ENCODE measurements around the gene IGIP. TPM values are rescaled to one million over a fixed set of nuclear protein-coding genes. Genes with fewer than 3 reads are reported as not detected.

IGIP gene
- total RNA-seq, 1 experiment from 2014 or later: 1.7 TPM

- Mint-ChIP-seq H3K36me3 (no peaks in the 10 kb centered on the region), H3K4me3 (peak overlapping the region; percentile 86), H3K4me1 (peaks cover 63% of the 10 kb centered on the region), H3K27ac (no peak overlapping the region), H3K27me3 (ENCODE audit: low read depth) (peaks cover 64% of the 10 kb centered on the region), H3K9me3 (no peaks in the 10 kb centered on the region)
- CTCF ChIA-PET: interaction anchor here (0.8 to 4.5 kb wide), 6 partner anchors 11 to 244 kb away, joined by 3 to 58 read pairs (median 4); partner anchors contain the start of gene NRG2
- no peak for DNase-seq (ENCODE audit: low spot score)
- POLR2A ChIA-PET: interaction anchor here (1.0 kb wide), 1 partner anchor 31 kb away, joined by 3 read pairs; no protein-coding TSS in a partner anchor
- no peak for ATAC-seq
- no peak for TF ChIP-seq ZNF416 (CRISPR knock-in tag; IDR thresholded peaks at IDR 0.05)
- no peak for TF ChIP-seq RORB (CRISPR knock-in tag; IDR thresholded peaks at IDR 0.05)
- TF ChIP-seq HMGA2 (CRISPR knock-in tag; IDR thresholded peaks at IDR 0.05): no peak
- TF ChIP-seq ATF3 (CRISPR knock-in tag; conservative IDR thresholded peaks at IDR 0.05): no peak
- no peak for TF ChIP-seq CREB1 (CRISPR knock-in tag; IDR thresholded peaks at IDR 0.05)
- TF ChIP-seq, protein P1, sequence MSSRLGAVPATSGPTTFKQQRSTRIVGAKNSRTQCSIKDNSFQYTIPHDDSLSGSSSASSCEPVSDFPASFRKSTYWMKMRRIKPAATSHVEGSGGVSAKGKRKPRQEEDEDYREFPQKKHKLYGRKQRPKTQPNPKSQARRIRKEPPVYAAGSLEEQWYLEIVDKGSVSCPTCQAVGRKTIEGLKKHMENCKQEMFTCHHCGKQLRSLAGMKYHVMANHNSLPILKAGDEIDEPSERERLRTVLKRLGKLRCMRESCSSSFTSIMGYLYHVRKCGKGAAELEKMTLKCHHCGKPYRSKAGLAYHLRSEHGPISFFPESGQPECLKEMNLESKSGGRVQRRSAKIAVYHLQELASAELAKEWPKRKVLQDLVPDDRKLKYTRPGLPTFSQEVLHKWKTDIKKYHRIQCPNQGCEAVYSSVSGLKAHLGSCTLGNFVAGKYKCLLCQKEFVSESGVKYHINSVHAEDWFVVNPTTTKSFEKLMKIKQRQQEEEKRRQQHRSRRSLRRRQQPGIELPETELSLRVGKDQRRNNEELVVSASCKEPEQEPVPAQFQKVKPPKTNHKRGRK (CRISPR knock-in tag; IDR thresholded peaks at IDR 0.05; ENCODE audit: borderline replicate concordance): no peak
- TF ChIP-seq ZNF138 (CRISPR knock-in tag; conservative IDR thresholded peaks at IDR 0.05): no peak
- TF ChIP-seq ZNF317 (CRISPR knock-in tag; IDR thresholded peaks at IDR 0.05; ENCODE audit: borderline replicate concordance, low read depth): no peak
- TF ChIP-seq SP1 (CRISPR knock-in tag; conservative IDR thresholded peaks at IDR 0.05): no peak
Observed at GRCh38 chr5:140115186-140115500, 10.6 kb upstream of the IGIP start.

DNA sequence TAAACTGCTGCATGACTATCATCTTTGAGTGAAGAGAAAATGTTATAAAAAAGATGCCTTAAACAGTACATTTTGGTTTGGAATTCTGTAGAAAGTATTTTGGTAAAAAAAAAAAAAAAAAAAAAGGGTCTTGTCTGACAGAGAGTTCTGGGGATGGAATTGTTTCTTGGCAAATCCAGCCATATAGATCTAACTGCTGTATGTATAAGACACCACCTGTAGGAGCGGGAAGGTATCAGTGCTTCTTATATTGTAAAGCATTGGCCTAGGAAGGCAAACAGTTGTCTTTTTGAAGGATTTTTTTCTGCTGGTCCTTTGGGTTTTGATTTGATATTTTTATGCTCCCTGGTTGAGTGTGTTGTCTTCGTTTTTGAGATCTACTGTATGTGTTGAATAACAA, 9.0 kb upstream of the IGIP start:
- ATAC-seq: no peak
- Mint-ChIP-seq H3K27ac (no peak overlapping the region), H3K9me3 (no peaks in the 10 kb centered on the region), H3K36me3 (no peaks in the 10 kb centered on the region), H3K27me3 (ENCODE audit: low read depth) (peaks cover 48% of the 10 kb centered on the region), H3K4me3 (no peak overlapping the region; the same call in 1 of the 2 replicates), H3K4me1 (peaks cover 49% of the 10 kb centered on the region)
- ChIA-PET CTCF (interaction anchor here (7.1 kb wide), 1 partner anchor 29 kb away, joined by 73 read pairs; no protein-coding TSS in a partner anchor), POLR2A (no interaction called here)
- DNase-seq (ENCODE audit: low spot score): no peak
- TF ChIP-seq ZNF138 (CRISPR knock-in tag; conservative IDR thresholded peaks at IDR 0.05): no peak
- no peak for TF ChIP-seq MYBL2 (CRISPR knock-in tag; IDR thresholded peaks at IDR 0.05)
- no peak for TF ChIP-seq NR3C1 (CRISPR knock-in tag; conservative IDR thresholded peaks at IDR 0.05; ENCODE audit: low read depth)
- TF ChIP-seq NFE2L1 (CRISPR knock-in tag; IDR thresholded peaks at IDR 0.05): no peak
- no peak for TF ChIP-seq USF1 (CRISPR knock-in tag; IDR thresholded peaks at IDR 0.05)
- TF ChIP-seq, protein P2, sequence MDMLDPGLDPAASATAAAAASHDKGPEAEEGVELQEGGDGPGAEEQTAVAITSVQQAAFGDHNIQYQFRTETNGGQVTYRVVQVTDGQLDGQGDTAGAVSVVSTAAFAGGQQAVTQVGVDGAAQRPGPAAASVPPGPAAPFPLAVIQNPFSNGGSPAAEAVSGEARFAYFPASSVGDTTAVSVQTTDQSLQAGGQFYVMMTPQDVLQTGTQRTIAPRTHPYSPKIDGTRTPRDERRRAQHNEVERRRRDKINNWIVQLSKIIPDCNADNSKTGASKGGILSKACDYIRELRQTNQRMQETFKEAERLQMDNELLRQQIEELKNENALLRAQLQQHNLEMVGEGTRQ (CRISPR knock-in tag; IDR thresholded peaks at IDR 0.05): no peak
- no peak for TF ChIP-seq E2F4 (CRISPR knock-in tag; IDR thresholded peaks at IDR 0.05; ENCODE audit: borderline replicate concordance, low read depth)
- TF ChIP-seq, protein P3, sequence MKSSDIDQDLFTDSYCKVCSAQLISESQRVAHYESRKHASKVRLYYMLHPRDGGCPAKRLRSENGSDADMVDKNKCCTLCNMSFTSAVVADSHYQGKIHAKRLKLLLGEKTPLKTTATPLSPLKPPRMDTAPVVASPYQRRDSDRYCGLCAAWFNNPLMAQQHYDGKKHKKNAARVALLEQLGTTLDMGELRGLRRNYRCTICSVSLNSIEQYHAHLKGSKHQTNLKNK (CRISPR knock-in tag; IDR thresholded peaks at IDR 0.05): no peak
- TF ChIP-seq PRRX2 (CRISPR knock-in tag; IDR thresholded peaks at IDR 0.05): no peak
- no peak for TF ChIP-seq ZNF423 (CRISPR knock-in tag; IDR thresholded peaks at IDR 0.05)

DNA sequence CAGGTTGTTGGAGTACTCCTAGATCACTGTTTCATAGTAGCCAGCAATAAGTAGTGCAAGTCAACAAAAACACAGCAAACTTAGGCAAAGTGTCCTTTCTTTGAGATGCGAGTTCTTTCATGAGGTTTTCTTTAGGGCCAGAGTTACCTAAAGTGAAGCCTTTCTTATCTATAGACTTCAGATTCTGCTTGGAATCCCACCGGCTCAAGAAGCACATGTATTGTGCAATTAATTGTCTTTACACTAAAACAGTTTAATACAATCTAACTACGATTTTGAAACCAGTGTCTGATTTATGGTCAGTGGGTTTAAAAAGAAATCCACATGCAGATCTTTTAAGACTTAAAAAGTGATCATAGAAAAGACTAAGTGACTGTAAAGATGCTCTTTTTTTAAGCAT, 8.2 kb upstream of the IGIP start:
- TF ChIP-seq RELA (CRISPR knock-in tag; IDR thresholded peaks at IDR 0.05; ENCODE audit: borderline replicate concordance) (no peak), NFYB (CRISPR knock-in tag; conservative IDR thresholded peaks at IDR 0.05; ENCODE audit: low read depth) (no peak)
- DNase-seq (ENCODE audit: low spot score) (no peak), ATAC-seq (no peak)
- Mint-ChIP-seq H3K27ac (no peak overlapping the region), H3K4me3 (no peak overlapping the region), H3K36me3 (no peaks in the 10 kb centered on the region), H3K9me3 (no peaks in the 10 kb centered on the region), H3K27me3 (ENCODE audit: low read depth) (peaks cover 40% of the 10 kb centered on the region), H3K4me1 (peaks cover 41% of the 10 kb centered on the region)
- ChIA-PET POLR2A (interaction anchor here (0.5 kb wide), 1 partner anchor 813 kb away, joined by 3 read pairs; no protein-coding TSS in a partner anchor), CTCF (interaction anchor here (1.1 to 7.1 kb wide), 5 partner anchors 28 to 88 kb away, joined by 3 to 73 read pairs (median 4); no protein-coding TSS in a partner anchor)

Data from WTC11 (cell line).